ENCODE measurements around the gene TBC1D16.
A peak's percentile ranks its signal among the peaks of the same experiment; 100 is the strongest.

TBC1D16 gene

DNA sequence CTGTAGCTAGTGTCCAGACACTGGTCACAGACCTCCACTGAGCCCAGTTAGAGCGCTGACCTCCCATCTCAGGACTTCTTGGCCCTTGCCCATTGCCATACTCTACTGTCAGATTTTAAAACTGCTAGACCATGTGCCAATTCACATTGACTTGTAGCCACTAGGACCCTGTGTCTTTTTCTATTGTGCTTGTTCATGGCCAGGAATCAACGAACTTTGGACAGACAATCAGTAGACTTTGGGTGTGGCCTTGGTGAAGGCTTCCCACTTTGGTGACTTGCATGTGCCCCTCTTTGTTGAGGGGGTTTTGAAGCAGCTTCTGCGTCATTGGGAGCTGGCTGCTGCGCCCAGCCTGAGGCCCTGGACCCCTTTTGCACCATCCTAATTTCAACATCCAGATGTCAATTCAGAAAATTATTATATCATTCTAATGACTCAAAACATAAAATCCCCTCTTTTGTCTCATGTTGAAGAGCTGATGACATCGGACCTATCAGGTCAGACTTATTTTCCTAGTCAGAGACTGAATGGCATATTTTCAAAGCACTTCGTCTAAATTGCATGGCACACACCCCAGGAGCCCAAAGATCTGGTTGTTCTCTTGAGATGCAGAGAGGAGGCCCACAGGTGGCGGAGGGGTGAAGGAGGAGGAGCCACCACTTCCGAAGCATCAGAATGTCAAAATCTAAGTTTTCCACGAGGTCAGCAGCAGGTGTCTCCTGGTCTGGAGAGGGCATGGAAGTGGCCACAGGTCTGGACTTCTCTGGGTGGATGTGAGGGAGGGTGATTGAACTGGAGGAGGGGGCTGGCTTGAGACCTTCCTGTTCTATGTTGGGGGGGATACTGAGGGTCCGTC, 103.0 kb downstream of the TBC1D16 start:
- Histone ChIP-seq H3K4me1 (ENCODE audit: insufficient read depth, low read length) (peaks cover 20% of the 10 kb centered on the region; the same call in 1 of the 2 replicates), H3K9ac (ENCODE audit: low read depth, low read length) (no peak overlapping the region)

DNA sequence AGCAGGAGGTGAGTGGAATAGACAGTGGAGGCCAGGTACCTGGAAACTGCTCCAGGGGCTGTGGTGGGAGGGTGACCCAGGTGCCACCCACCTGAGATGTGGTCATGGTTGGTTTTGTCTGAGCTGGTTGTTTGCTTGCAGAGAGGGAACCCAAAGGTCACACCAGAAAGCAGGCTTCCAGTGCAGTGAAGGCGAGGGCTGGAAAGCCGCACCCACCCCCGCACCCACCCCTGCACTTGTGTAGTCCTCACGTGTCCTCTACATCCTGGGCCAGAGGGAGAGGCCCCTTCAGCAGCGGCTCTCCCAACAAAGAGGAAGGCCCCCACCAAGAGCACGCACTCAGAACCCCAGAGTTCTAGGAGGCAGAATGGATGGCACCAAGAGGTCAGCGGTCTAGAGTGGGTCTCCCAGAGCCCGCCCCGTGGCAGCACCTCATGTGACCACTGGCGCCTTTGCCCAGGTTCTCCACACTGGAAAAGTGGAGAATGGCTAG, 103.8 kb downstream of the TBC1D16 start:
- H3K4me1 ChIP-seq (ENCODE audit: insufficient read depth, low read length) = peaks cover 15% of the 10 kb centered on the region; the same call in 1 of the 2 replicates
- no peaks in the 10 kb centered on the region for H3K9me3 ChIP-seq (ENCODE audit: control insufficient read depth, insufficient read depth, low read length)
- no peak overlapping the region for H3K9ac ChIP-seq (ENCODE audit: low read depth, low read length)
- H3K36me3 ChIP-seq (ENCODE audit: insufficient read depth, low read length) = no peaks in the 10 kb centered on the region

More for the DNA sequence above, 103.0 kb downstream of the TBC1D16 start:
- no peaks in the 10 kb centered on the region for H3K9me3 ChIP-seq (ENCODE audit: control insufficient read depth, insufficient read depth, low read length)
- H3K36me3 ChIP-seq (ENCODE audit: insufficient read depth, low read length) = no peaks in the 10 kb centered on the region

DNA sequence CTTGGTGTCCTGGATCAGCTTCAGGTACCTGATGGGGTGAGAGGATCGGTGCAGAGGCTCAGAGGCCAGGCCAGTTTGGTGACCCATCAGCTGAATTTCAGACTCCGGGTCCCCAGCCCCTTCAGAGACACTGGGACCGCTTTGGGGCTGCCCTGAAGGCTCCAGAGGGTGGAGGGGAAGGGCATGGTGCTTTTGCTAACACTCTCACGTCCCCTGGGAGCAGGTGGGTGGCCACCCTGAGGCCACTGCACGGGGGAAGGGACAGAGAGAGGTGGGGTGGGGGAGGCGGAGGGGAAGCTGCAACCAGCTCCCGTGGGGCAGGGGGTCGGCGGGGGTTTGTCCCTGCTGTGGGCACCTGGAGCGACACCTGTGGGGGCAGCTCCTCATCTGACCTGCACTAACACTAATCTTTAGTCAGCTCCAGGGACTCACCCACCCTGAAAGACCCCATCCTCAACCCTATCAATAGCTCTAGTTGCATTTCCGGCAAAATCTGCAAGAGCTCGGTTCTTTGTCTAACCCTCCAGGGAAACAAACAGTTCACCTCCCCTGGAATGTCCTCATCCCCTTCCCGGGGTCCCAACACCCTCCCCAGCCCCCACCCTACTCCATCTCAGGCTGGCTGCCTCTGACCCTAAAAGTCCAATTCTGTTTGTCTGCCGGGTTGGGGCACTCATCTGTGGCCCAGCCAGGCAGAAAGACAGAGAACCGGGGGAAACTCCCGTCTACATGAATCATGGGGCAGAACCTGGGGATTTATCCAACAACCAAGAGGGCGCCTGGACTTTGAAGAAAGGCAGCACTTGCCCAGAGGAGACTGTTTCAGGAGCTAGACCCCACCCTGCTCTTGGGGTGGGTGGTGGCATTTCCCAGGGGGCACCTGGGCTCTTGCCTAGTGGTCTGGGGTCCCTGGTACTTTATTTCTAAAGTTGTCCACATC, 104.5 kb downstream of the TBC1D16 start:
- peaks cover 15% of the 10 kb centered on the region; the same call in 1 of the 2 replicates for H3K4me1 ChIP-seq (ENCODE audit: insufficient read depth, low read length)
- H3K36me3 ChIP-seq (ENCODE audit: insufficient read depth, low read length) = no peaks in the 10 kb centered on the region
- H3K9ac ChIP-seq (ENCODE audit: low read depth, low read length) = peak overlapping the region; percentile 64; the same call in 1 of the 2 replicates
- H3K9me3 ChIP-seq (ENCODE audit: control insufficient read depth, insufficient read depth, low read length) = no peaks in the 10 kb centered on the region

DNA sequence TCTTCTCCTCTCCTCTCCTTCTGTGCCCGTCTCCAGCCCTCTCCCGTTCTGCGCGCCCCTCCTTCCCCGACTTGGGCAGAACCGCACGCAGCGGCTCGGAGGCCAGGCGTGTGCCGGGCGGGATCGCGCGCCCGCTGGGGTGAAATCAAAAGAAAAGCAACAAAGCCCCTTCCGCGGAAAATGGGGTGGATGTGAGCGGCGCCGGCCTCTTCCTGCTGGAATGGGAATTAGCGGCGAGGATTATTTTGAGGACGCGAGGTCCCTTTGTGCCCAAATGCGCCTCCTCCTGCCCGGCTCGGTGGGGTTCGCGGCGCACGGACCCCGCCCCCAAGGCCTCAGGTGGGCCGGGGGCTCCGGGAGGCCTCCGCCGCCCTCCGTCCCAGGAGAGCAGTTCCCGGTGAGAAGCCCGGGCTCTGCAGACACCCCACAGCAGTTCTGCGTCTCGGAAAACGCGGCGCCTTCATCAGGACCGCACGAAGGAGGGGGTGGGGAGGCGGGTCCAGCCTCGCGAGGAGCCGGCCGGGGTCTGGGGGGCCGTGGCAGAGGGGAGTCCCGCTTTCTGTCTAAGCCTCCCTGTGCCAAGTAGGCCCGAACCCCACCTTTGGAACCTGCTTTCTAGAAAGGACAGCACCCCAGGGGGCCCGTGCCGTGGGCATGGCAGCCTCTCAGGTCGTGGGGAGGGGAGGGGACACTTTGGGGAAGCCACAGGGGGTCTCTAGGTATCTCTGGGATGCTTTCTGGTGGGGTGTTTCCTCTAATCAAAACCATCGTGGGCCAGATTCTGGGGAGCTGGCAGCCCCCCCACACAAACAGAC, 105.4 kb downstream of the TBC1D16 start:
- Histone ChIP-seq H3K36me3 (ENCODE audit: insufficient read depth, low read length) (no peaks in the 10 kb centered on the region), H3K9me3 (ENCODE audit: control insufficient read depth, insufficient read depth, low read length) (no peaks in the 10 kb centered on the region), H3K9ac (ENCODE audit: low read depth, low read length) (peak overlapping the region; percentile 64), H3K4me1 (ENCODE audit: insufficient read depth, low read length) (peaks cover 15% of the 10 kb centered on the region; the same call in 1 of the 2 replicates)

DNA sequence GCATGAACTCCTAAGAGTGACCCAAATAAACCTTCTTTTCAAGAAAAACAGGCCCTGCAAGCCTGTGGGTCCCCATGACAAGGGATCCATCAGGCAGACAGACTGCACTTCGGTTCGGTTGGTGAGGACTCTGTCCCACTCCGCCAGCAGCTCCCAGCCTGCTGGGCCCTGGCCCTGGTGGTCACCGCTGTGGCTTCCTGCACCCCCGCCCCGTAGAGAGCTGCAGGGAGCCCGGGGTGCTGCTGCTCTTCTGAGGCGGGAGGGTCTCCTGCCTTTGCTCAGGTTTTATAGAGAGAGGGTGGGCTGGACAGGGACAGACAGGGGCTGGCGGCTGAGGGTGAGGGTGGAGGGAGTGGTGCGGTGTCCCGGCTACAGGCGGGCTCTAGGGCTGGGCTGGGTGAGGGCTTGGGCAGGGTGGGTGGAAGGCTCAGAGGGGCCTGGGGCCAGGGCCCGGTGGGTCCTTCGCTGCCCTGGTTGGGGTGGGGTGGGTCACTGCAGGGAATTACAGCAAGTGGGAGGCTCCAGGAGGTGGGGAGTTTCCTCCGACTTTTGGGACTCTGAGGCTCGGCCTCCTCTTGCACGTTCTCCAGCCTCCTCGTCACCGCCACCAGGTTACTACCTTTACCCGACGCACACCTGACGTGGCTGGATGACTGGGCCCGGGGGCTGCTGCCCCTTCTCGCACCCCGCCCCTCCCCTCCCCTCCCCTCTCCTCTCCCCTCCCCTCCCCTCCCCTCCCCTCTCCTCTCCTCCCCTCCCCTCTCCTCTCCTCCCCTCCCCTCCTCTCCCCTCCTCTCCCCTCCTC, 106.2 kb downstream of the TBC1D16 start:
- H3K36me3 ChIP-seq (ENCODE audit: insufficient read depth, low read length) = no peaks in the 10 kb centered on the region
- no peak overlapping the region for H3K9ac ChIP-seq (ENCODE audit: low read depth, low read length)
- H3K9me3 ChIP-seq (ENCODE audit: control insufficient read depth, insufficient read depth, low read length) = no peaks in the 10 kb centered on the region
- H3K4me1 ChIP-seq (ENCODE audit: insufficient read depth, low read length) = peaks cover 16% of the 10 kb centered on the region

DNA sequence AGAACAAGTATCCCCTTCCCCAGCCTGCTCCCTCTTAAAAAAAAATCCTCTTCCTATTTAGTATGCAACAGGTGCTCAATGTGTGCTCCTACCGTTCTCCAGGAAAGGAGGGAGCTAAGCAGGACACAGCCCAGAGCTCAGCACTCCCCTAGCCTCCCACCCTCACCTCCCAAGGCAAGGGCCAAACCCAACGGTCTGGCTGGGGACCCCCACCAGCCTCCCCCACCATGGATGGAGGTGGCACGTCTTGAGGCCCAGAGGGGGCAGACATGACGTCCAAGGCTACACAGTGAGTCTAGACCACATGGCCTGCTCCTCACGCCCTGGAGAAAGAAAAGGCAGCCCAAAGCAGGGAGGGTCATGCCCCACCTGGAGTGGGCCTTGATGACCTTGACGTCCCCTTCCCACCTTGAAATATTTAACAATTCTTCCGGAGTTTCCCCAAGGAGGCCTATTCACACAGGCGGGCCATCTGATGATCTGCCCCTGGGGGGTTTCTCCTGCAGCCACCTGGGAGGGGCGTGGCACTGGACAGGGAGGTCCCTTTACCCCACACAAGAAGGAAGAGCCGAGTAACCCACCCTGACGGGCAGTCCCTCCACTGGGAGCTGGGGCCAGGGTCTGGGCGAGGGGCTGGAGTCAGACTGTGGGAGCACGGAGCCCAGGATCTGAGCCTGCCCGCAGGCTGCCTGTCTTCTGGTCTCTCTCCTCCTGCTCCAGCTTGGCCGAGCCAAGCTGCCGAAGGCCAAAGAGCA, 107.0 kb downstream of the TBC1D16 start:
- H3K36me3 ChIP-seq (ENCODE audit: insufficient read depth, low read length) = no peaks in the 10 kb centered on the region
- no peak overlapping the region for H3K9ac ChIP-seq (ENCODE audit: low read depth, low read length)

DNA sequence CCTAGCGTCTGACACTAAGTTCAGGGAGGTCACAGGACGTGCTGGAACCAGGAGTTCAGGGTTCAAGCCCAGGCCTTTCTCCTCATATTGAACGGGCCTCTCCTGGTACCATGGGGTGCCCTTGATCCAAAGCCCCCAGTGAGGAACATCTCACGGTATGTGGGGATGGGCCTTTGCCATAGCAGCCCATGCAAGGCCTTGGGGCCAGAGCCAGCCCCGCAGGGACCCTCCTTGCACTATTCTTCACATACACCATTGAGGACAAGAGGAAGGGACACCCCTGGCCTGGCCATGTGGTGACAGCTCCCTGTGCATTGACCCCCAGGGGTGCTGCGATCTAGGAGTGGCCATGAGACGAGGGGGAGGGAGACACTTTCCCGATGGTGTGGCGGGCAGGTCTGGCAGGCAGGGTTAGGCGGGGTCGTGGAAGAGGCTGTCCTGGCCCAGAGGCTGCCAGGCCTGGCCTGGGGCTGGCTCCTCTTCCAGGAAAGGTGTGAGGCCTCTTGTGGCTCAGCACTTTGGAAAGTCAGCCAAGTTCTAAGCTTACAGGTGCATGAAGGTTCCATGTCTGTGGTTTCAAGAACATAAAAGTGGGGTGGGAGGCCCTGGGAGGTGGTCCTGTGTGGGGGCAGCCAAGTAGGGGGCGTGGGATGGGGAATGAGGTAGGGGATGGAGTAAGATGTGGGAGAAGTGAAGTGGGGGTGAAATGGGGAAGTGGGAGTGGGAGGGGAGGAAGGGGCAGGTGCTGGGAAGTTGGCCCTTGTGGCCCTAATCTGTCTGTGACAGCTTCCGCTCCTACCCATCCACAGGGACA, 107.8 kb downstream of the TBC1D16 start:
- Histone ChIP-seq H3K9ac (ENCODE audit: low read depth, low read length) (no peak overlapping the region), H3K9me3 (ENCODE audit: control insufficient read depth, insufficient read depth, low read length) (no peaks in the 10 kb centered on the region), H3K36me3 (ENCODE audit: insufficient read depth, low read length) (no peaks in the 10 kb centered on the region), H3K4me1 (ENCODE audit: insufficient read depth, low read length) (peaks cover 16% of the 10 kb centered on the region)

More for the DNA sequence above, 107.0 kb downstream of the TBC1D16 start:
- Histone ChIP-seq H3K9me3 (ENCODE audit: control insufficient read depth, insufficient read depth, low read length) (no peaks in the 10 kb centered on the region), H3K4me1 (ENCODE audit: insufficient read depth, low read length) (peaks cover 16% of the 10 kb centered on the region)

DNA sequence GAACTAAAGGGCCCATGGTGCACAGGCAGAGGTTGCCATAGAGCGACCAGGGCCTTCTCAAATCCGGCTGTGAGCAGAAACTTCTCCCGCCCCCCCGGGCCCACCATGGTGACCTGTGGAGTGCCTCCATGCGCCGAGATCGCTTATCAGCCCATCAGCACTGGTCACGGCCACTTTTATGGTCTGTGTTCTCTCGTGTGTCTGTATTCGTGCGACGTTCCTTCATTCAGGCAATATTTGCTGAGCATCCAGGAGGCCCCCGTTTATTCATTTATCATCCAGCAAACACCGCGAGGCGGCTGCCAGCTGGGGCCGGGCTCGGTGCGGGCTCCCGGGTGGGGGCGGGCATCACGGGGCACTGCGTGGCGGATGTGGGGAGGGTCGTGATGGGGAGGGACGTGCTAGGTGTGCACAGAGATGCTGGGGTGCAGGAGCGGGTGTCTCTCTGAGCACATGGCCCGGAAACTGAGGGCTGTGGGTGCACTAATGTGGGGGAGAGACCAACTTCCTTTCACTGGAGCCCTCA, 108.5 kb downstream of the TBC1D16 start:
- Histone ChIP-seq H3K36me3 (ENCODE audit: insufficient read depth, low read length) (no peaks in the 10 kb centered on the region), H3K9me3 (ENCODE audit: control insufficient read depth, insufficient read depth, low read length) (no peaks in the 10 kb centered on the region), H3K4me1 (ENCODE audit: insufficient read depth, low read length) (peaks cover 16% of the 10 kb centered on the region), H3K9ac (ENCODE audit: low read depth, low read length) (no peak overlapping the region)

DNA sequence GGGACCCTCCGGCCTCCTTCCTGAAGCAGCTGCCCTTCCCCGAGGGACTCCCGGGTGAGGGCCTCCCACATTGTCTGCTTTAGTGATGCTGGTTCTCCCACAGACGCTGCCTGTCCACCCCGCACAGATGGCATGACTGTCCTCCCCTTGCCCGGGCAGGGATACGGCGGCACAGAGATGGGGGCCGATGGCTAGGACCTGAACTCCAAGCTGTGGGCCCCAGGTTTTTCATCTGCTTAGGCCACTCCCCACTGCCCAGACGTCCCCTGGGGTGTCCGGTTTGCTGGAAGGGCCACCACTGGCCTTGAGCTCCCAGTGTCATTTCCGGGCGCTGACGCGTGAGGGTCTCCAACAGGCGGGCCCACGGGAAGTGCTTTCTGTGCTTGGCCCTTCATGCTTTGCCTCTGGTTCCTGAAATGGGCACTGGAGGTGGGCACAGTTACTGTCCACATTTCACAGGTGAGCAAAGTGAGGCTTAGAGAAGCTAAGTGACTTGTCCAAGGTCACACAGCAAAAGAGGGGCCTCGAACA, 109.0 kb downstream of the TBC1D16 start:
- no peaks in the 10 kb centered on the region for H3K9me3 ChIP-seq (ENCODE audit: control insufficient read depth, insufficient read depth, low read length)
- no peak overlapping the region for H3K9ac ChIP-seq (ENCODE audit: low read depth, low read length)
- peaks cover 12% of the 10 kb centered on the region for H3K4me1 ChIP-seq (ENCODE audit: insufficient read depth, low read length)
- no peaks in the 10 kb centered on the region for H3K36me3 ChIP-seq (ENCODE audit: insufficient read depth, low read length)

DNA sequence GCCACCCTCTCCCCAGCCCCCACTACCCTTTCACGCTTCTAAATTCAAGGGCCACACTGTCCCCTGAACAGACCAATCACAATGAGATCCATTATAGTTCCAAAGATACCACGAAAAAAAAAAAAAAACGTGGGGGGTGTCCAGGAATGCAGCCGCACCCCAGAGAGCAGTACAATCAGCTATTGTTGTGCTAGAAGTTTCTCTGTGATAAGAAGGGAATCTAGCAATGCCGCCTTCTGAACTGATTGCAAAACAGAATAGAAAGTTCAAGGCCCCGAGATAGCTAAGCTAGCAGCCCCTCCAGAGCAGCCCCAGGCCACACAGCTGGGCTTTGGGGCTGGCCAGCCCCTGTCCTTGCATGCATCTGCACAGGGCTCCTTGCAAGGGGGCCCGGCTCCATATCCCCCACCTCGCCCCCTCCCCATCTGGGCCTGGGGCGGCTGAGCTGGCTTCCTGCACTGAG, 109.5 kb downstream of the TBC1D16 start:
- Histone ChIP-seq H3K4me1 (ENCODE audit: insufficient read depth, low read length) (peaks cover 7% of the 10 kb centered on the region), H3K9ac (ENCODE audit: low read depth, low read length) (no peak overlapping the region), H3K9me3 (ENCODE audit: control insufficient read depth, insufficient read depth, low read length) (no peaks in the 10 kb centered on the region), H3K36me3 (ENCODE audit: insufficient read depth, low read length) (no peaks in the 10 kb centered on the region)

DNA sequence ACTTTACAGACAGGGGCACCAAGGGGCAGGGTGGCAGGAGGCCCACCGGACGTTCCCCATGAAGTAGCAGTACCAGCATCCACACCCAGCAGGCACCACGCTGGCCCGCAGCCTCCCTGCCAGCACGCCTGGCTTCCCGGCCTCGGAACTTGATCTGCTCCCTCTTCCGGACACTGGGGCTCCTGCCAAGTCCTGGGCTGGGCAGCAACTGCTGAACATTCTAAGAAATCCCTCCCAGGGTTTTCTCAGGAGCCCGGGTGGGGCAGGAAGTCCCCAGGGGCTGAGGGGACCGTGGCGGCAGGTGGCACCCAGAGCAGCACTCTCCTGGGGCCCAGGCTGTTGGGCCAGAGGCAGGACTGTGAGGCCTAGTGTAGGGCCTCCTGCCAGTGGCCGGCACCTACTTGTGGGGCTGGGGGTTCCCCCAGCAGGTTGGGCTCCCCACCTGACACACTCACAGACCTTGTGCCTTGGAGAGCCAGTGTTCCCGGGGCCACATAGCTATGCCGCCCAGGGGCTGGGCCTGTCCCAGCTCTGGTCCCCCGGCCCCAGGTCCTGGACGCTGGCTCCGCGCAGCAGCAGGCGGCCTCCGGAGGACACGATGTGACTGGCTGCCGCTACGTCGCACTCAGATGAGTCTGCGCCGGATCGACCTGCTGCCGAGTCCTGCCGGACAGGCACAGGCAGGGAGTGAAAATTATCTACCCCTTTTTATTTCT, 110.3 kb downstream of the TBC1D16 start:
- H3K36me3 ChIP-seq (ENCODE audit: insufficient read depth, low read length) = no peaks in the 10 kb centered on the region
- H3K9me3 ChIP-seq (ENCODE audit: control insufficient read depth, insufficient read depth, low read length) = no peaks in the 10 kb centered on the region
- H3K9ac ChIP-seq (ENCODE audit: low read depth, low read length) = no peak overlapping the region
- H3K4me1 ChIP-seq (ENCODE audit: insufficient read depth, low read length) = peaks cover 6% of the 10 kb centered on the region
